ENCODE data around the gene ZDHHC14. TPM values are rescaled to one million over a fixed set of nuclear protein-coding genes. Genes with fewer than 3 reads are reported as not detected.

Gene ZDHHC14
- total RNA-seq, 4 donors from 2014 or later: 11.4 to 20.8 (median 15.6) TPM

DNA sequence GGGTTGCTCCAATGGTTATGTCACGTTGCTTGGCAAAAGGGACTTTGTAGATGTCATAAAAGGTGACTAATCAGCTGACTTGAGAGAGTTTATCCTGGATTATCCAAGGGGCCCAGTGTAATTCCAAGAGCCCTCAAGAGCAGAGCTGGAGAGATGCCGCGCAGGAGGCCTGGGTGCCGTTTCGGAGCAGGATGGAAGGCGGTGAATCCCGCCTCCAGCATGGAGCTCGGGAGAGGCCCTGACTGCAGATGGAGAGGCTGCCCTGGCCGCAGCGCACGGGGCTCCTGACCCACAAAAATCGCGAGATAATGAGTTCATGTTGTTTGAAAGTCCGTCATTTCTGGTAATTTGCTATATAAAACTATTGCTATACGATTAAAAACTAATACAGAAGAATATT lies 219.8 kb downstream of the ZDHHC14 start:
- no peak for DNase-seq (ENCODE audit: low spot score in 2 of 2)
- Histone ChIP-seq H3K4me1 (peaks cover 0 to 13% (median 6%) of the 10 kb centered on the region in 4 donors), H3K9me3 (no peaks in the 10 kb centered on the region), H3K27ac (no peak overlapping the region), H3K36me3 (peaks cover 0 to 8% (median 0%) of the 10 kb centered on the region in 3 donors), H3K27me3 (no peaks in the 10 kb centered on the region), H3K4me3 (no peak overlapping the region)
- TF ChIP-seq EP300 (IDR thresholded peaks at IDR 0.05): no peak
- 88 to 97% methylated on average over 15 of the region's 15 CpGs for WGBS, 2 donors

DNA sequence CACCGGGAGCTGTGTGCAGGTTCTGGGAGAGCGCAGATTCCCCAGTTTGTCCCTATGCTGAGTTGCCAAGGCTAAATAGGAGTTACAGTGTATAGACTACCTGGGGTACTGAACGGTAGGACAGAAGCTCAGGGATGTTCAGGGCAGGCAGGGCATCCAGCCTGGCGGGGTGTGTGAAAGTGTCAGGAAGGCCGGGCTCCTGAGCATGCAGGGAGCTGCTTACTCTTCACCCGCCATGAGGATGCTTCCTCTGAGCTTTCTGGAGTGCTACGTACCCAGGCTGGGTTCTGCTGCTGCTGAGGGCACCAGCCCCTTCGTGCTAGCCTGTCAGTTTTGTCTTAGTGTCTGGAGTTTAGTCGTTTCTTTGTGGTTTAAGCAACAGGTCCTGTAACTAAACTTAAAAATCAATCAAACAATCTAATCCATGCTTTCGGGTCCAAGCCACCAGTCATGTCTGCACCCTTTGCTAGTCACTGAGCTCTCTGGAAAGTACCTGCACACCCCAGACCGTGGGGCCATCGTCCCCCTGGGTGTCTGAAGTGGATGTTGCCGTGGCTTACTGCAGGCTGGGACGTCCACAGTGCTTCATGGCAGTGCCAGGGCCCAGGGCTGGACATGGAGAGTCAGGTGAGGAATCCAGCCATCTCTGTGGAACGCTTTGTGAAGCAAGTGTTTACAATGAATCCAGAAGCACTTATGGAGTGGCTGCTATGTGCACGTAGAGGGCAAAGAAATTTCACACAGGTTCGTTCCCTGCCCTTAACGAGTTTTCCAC lies 221.7 kb downstream of the ZDHHC14 start:
- no peak overlapping the region for H3K27ac ChIP-seq
- H3K4me1 ChIP-seq: peaks cover 0 to 8% (median 1%) of the 10 kb centered on the region in 4 donors
- no peaks in the 10 kb centered on the region for H3K27me3 ChIP-seq
- TF ChIP-seq EP300 (IDR thresholded peaks at IDR 0.05) (no peak), POLR2A (IDR thresholded peaks at IDR 0.05) (no peak)
- TF ChIP-seq, protein P1, sequence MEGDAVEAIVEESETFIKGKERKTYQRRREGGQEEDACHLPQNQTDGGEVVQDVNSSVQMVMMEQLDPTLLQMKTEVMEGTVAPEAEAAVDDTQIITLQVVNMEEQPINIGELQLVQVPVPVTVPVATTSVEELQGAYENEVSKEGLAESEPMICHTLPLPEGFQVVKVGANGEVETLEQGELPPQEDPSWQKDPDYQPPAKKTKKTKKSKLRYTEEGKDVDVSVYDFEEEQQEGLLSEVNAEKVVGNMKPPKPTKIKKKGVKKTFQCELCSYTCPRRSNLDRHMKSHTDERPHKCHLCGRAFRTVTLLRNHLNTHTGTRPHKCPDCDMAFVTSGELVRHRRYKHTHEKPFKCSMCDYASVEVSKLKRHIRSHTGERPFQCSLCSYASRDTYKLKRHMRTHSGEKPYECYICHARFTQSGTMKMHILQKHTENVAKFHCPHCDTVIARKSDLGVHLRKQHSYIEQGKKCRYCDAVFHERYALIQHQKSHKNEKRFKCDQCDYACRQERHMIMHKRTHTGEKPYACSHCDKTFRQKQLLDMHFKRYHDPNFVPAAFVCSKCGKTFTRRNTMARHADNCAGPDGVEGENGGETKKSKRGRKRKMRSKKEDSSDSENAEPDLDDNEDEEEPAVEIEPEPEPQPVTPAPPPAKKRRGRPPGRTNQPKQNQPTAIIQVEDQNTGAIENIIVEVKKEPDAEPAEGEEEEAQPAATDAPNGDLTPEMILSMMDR (IDR thresholded peaks at IDR 0.05): no peak
- DNase-seq (ENCODE audit: low spot score in 2 of 2): no peak
- H3K36me3 ChIP-seq: peaks cover 0 to 8% (median 0%) of the 10 kb centered on the region in 3 donors
- 91 to 93% methylated on average over 18 of the region's 18 CpGs for WGBS, 2 donors
- H3K9me3 ChIP-seq: no peaks in the 10 kb centered on the region
- no peak overlapping the region for H3K4me3 ChIP-seq

DNA sequence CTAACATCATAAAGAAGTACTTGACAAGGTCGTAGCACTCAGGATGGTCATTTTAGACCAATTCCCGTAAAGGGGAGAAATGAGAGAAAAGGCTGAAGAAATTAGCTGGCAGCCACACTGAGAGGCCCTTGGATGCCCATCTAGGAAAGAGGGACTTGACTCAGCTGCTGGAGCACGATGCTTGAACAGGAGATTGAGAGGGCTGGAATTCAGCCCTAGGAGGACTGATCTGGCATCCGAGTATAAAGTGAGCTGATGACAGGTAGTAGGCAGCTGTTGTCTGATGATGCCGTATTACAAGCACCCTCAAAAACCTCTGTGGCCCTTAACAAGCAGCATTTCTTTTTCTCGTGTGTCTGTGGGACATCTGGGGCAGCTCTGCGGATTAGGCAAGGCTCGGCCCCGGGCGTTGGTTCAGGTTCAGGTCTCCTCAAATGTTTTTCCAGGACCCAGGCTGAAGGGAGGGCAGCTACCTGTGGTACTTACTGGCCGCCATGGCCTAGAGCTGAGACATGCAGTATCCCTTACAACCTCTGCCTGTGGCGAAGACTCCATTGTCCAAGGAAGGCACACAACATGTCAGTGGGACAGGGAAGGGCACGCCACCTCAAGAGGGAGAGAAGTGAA lies 222.4 kb downstream of the ZDHHC14 start:
- 94 to 96% methylated on average over 10 to 13 of the region's 13 CpGs for WGBS, 2 donors
- DNase-seq (ENCODE audit: low spot score in 2 of 2): no peak
- no peaks in the 10 kb centered on the region for H3K9me3 ChIP-seq
- TF ChIP-seq POLR2A (IDR thresholded peaks at IDR 0.05) (no peak), EP300 (IDR thresholded peaks at IDR 0.05) (no peak)
- TF ChIP-seq, protein P1 (IDR thresholded peaks at IDR 0.05): no peak
- no peak overlapping the region for H3K4me3 ChIP-seq
- H3K27ac ChIP-seq: no peak overlapping the region
- H3K36me3 ChIP-seq: peaks cover 0 to 8% (median 0%) of the 10 kb centered on the region in 3 donors
- H3K27me3 ChIP-seq: no peaks in the 10 kb centered on the region
- peaks cover 0 to 4% (median 0%) of the 10 kb centered on the region in 4 donors for H3K4me1 ChIP-seq

DNA sequence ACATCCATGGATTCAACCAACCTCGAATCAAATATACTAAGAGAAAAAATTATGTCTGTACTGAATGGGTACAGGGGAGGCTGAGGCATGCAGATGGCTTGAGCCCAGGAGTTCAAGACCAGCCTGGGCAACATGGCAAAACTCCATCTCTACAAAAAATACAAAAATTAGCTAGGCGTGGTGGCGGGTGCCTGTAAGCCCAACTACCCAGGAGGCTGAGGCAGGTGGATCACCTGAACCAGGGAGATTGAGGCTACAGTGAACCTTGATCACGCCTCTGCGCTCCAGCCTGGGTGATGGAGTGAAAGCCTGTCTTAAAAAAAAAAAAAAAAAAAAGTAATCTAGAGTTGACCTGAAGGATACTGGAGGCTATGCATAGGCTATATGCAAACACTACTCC lies 223.0 kb downstream of the ZDHHC14 start:
- no peak for DNase-seq (ENCODE audit: low spot score in 2 of 2)
- peaks cover 0 to 8% (median 0%) of the 10 kb centered on the region in 3 donors for H3K36me3 ChIP-seq
- no peak overlapping the region for H3K4me3 ChIP-seq
- peaks cover 0 to 4% (median 0%) of the 10 kb centered on the region in 4 donors for H3K4me1 ChIP-seq
- H3K9me3 ChIP-seq: no peaks in the 10 kb centered on the region
- no peak overlapping the region for H3K27ac ChIP-seq
- no peaks in the 10 kb centered on the region for H3K27me3 ChIP-seq
- WGBS, 2 donors: 95 to 98% methylated on average over 5 of the region's 5 CpGs
- TF ChIP-seq POLR2A (IDR thresholded peaks at IDR 0.05): no peak

DNA sequence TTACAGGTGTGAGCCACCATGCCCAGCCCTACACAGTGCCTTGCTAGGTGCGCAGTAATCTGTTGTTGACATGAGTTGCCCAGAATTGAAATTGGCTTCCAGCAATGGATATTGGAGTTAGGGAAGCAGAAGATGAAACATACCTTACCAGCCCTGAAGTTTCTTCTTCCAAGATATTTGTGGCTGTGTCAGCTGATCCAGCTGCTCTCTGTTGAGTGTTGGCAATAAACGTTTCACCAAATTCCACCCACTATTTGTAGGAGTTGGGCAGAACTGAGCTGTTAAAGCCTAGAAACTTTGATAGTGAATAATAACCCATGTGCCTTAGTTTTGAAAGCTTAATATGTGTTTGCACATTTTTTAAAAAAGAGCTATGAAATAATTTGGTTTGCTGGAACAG lies 223.8 kb downstream of the ZDHHC14 start:
- H3K4me3 ChIP-seq: no peak overlapping the region

More for the DNA sequence above, 223.8 kb downstream of the ZDHHC14 start:
- no peaks in the 10 kb centered on the region for H3K27me3 ChIP-seq
- H3K9me3 ChIP-seq: no peaks in the 10 kb centered on the region
- peaks cover 0 to 3% (median 0%) of the 10 kb centered on the region in 3 donors for H3K36me3 ChIP-seq
- no peak overlapping the region for H3K27ac ChIP-seq
- 54 to 61% methylated on average over 2 of the region's 2 CpGs for WGBS, 2 donors
- no peak for DNase-seq (ENCODE audit: low spot score in 2 of 2)
- H3K4me1 ChIP-seq: peaks cover 0 to 4% (median 0%) of the 10 kb centered on the region in 4 donors
- no peak for TF ChIP-seq EP300 (IDR thresholded peaks at IDR 0.05)
- no peak for TF ChIP-seq POLR2A (IDR thresholded peaks at IDR 0.05)
- TF ChIP-seq, protein P1 (IDR thresholded peaks at IDR 0.05): no peak
